ENCODE data around the gene GABRG3.
A peak's percentile ranks its signal among the peaks of the same experiment; 100 is the strongest.

- peak in 1 of 2 experiments; percentile 26; a peak in 1 of 4 replicates for TF ChIP-seq CTCF (conservative IDR thresholded peaks at IDR 0.05; ENCODE audit: low read depth in 2 of 2)
- peak; percentile 63 for TF ChIP-seq EZH2 (IDR thresholded peaks at IDR 0.05; ENCODE audit: low read depth, unreplicated experiment)
- TF ChIP-seq POLR2AphosphoS5 (IDR thresholded peaks at IDR 0.05; ENCODE audit: low read depth) = no peak
- no peak for TF ChIP-seq CREB1 (CRISPR knock-in tag; IDR thresholded peaks at IDR 0.05; ENCODE audit: low read depth)
- no peak for TF ChIP-seq STAT1 (IDR thresholded peaks at IDR 0.05; ENCODE audit: unreplicated experiment)
- TF ChIP-seq REST (IDR thresholded peaks at IDR 0.05; ENCODE audit: unreplicated experiment) = no peak
- TF ChIP-seq EZH2phosphoT487 (IDR thresholded peaks at IDR 0.05; ENCODE audit: unreplicated experiment) = no peak
- TF ChIP-seq ETS1 (IDR thresholded peaks at IDR 0.05) = no peak
- TF ChIP-seq NANOG (IDR thresholded peaks at IDR 0.05; ENCODE audit: borderline replicate concordance) = no peak
- TF ChIP-seq JUNB (IDR thresholded peaks at IDR 0.05; ENCODE audit: unreplicated experiment) = no peak
- no peak for TF ChIP-seq ZNF114 (CRISPR knock-in tag; IDR thresholded peaks at IDR 0.05)
Measured at GRCh38 chr15:26971271-26972018, 464 bp downstream of the GABRG3 start.

Data from GM23338 (cell line).